ENCODE data around the gene ARAP1. TPM values are rescaled to one million over a fixed set of nuclear protein-coding genes. Genes with fewer than 3 reads are reported as not detected.

ARAP1 gene
- total RNA-seq, 1 donor from 2014 or later = 139 TPM

DNA sequence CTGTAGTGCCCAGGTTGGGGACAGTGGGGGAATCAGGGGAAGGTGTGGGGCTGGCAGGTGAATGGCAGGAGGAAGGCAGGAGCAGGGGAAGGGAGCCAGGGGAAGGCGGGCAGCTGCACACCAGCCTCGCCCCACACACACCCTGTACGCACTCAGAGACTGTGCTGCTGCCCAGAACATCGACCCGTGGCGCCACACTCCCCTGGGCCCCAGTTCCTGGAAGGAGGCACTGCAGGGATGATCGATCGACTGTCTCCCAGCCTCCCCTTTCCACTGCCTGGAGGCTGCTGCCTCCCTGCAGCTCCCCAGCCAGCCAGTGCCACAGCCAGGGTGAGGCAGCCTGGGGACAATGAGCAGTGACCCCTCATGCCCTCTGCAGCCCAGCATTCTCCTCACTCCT, 97.2 kb downstream of the ARAP1 start:
- no peak overlapping the region for H3K4me3 Mint-ChIP-seq

DNA sequence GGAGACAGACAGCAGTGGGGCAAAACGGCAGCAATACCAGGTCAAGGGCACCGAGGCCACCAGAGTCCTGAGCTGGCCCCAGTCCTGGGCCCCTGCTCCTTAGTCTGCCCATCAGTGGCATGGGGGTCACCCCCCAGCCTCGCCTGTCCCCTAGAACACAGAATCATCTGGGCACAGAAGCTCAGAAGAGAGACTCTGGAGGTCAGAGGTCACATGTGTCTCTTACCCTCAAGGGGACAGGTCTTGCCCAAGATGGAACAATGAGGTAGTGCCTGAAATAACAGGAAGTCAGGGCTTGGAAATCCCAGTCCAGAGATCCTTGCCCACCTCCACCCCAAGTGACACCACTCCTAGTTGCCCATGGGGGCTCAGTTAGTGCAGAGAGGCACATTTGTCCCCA, 98.6 kb downstream of the ARAP1 start:
- DNase-seq = no peak
- Mint-ChIP-seq H3K4me3 (no peak overlapping the region), H3K4me1 (no peaks in the 10 kb centered on the region), H3K27me3 (peaks cover 5% of the 10 kb centered on the region), H3K27ac (no peak overlapping the region), H3K9me3 (no peaks in the 10 kb centered on the region), H3K36me3 (ENCODE audit: low read depth) (no peaks in the 10 kb centered on the region)
- ChIA-PET POLR2A (no interaction called here), CTCF (no interaction called here)
- no peak for ATAC-seq (ENCODE audit: low read depth)
- TF ChIP-seq, protein P1, sequence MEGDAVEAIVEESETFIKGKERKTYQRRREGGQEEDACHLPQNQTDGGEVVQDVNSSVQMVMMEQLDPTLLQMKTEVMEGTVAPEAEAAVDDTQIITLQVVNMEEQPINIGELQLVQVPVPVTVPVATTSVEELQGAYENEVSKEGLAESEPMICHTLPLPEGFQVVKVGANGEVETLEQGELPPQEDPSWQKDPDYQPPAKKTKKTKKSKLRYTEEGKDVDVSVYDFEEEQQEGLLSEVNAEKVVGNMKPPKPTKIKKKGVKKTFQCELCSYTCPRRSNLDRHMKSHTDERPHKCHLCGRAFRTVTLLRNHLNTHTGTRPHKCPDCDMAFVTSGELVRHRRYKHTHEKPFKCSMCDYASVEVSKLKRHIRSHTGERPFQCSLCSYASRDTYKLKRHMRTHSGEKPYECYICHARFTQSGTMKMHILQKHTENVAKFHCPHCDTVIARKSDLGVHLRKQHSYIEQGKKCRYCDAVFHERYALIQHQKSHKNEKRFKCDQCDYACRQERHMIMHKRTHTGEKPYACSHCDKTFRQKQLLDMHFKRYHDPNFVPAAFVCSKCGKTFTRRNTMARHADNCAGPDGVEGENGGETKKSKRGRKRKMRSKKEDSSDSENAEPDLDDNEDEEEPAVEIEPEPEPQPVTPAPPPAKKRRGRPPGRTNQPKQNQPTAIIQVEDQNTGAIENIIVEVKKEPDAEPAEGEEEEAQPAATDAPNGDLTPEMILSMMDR (IDR thresholded peaks at IDR 0.05) = no peak
- intact Hi-C loops (cut with micrococcal nuclease) = no loop called here

More for the DNA sequence above, 97.2 kb downstream of the ARAP1 start:
- intact Hi-C loops (cut with micrococcal nuclease) = no loop called here
- Mint-ChIP-seq H3K4me1 (no peaks in the 10 kb centered on the region), H3K36me3 (ENCODE audit: low read depth) (no peaks in the 10 kb centered on the region), H3K9me3 (no peaks in the 10 kb centered on the region), H3K27me3 (peaks cover 11% of the 10 kb centered on the region), H3K27ac (no peak overlapping the region)
- no peak for ATAC-seq (ENCODE audit: low read depth)
- ChIA-PET POLR2A (no interaction called here), CTCF (no interaction called here)
- TF ChIP-seq, protein P1 (IDR thresholded peaks at IDR 0.05) = no peak
- no peak for DNase-seq

DNA sequence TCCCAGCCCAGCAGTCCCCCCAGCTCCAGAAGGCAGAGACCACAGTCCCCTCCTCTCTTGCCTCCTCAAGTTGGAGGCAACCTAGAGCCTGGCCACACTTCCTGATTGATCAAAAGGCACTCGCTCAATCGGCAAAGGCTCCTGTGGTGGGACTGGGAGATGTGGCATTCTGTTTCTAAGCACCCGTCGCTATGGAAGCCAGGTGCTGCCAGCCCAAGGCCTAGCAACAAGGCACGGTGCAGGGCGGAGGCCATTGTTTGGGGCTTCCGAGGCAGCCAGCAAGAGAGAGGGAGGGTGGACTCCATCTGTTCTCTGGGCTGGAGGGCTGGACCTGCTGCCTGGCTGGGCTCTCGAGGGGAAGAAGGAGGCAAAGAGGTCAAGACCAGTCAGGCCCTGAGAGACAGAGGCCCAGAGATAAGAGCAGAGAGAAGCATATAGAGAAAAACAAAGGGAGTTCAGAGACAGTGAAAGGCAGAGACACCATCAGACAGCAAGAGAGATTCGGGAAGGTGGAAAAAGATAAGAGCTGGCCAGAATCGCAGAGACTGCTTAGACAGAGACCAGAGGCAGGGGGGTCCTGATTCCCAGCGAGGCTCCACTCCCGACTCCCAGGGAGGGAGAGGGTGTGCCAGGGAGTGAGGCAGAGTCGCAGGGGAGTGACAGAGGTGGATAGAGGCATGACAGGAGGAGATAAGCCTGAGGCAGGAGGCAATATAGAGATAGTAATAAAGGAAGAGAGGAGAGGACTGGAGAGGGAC, 99.2 kb downstream of the ARAP1 start:
- CTCF ChIA-PET = no interaction called here
- Mint-ChIP-seq H3K27me3 (peaks cover 2% of the 10 kb centered on the region), H3K36me3 (ENCODE audit: low read depth) (no peaks in the 10 kb centered on the region), H3K4me3 (no peak overlapping the region), H3K4me1 (no peaks in the 10 kb centered on the region), H3K9me3 (no peaks in the 10 kb centered on the region), H3K27ac (no peak overlapping the region)
- intact Hi-C loops (cut with micrococcal nuclease) = no loop called here
- no peak for DNase-seq
- no peak for ATAC-seq (ENCODE audit: low read depth)
- POLR2A ChIA-PET = no interaction called here
- TF ChIP-seq, protein P1 (IDR thresholded peaks at IDR 0.05) = no peak

DNA sequence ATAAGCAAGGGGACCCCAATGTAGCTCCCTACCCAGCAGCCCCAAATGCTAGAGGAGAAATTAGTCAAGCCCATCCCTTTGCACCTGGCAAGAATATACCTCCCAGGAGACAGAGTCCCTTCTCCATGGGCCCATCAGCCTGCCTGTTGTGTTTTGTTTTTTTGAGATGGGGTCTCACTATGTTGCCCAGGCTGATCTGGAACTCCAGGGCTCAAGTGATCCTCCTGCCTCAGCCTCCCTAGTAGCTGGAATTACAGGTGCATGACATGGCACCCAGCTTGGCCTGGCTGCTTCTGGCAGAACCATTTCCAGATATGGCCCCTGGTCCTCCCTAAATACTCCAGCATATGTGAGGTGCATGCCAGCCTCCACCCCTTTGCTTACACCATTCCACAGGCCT, 100.1 kb downstream of the ARAP1 start:
- ChIA-PET POLR2A (no interaction called here), CTCF (no interaction called here)
- Mint-ChIP-seq H3K27me3 (peaks cover 2% of the 10 kb centered on the region), H3K27ac (no peak overlapping the region), H3K9me3 (no peaks in the 10 kb centered on the region), H3K4me1 (no peaks in the 10 kb centered on the region), H3K4me3 (no peak overlapping the region), H3K36me3 (ENCODE audit: low read depth) (no peaks in the 10 kb centered on the region)
- TF ChIP-seq, protein P1 (IDR thresholded peaks at IDR 0.05) = no peak
- ATAC-seq (ENCODE audit: low read depth) (no peak), DNase-seq (no peak)
- intact Hi-C loops (cut with micrococcal nuclease) = no loop called here

DNA sequence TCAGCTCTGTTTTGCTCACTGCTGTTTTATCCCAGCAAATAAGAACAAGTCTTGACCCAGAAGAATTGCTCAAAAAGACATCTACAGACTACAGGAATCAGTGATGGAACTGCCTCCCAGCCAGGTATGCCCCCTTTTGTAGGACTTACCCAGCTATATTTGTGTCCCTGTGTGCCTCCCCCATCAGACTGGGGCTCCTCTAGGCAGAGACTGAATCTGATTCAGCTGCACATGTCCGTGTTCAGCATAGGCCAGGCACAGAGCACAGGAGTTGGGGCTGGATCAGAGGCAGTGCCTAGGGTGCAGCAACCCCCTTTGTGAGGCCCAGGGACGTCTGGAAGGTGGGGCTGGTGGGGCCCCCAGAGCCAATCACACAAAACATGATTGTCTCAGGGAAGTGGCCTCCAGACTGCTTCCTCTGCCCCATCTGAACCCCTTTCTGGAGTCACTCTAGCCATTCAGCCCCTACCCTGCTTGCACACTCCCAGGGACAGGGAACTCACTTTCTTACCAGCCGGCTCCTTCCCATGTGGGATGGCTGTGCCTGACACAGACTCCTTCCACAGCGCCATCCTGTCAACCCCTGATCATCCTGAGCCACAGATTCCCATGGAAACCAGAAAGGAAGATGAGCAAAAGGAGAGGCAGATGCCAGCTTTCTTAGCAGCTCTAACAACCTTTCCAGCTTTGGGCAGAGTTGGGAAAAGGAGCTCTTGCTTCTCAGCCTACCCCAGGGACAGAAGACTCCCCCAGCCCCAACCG, 102.8 kb downstream of the ARAP1 start:
- ATAC-seq (ENCODE audit: low read depth) (no peak), DNase-seq (no peak)
- H3K4me3 Mint-ChIP-seq = no peak overlapping the region
- intact Hi-C loops (cut with micrococcal nuclease) = no loop called here
- no peaks in the 10 kb centered on the region for H3K27me3 Mint-ChIP-seq
- TF ChIP-seq, protein P1 (IDR thresholded peaks at IDR 0.05) = no peak
- no peaks in the 10 kb centered on the region for H3K9me3 Mint-ChIP-seq
- H3K36me3 Mint-ChIP-seq (ENCODE audit: low read depth) = no peaks in the 10 kb centered on the region
- no peaks in the 10 kb centered on the region for H3K4me1 Mint-ChIP-seq
- H3K27ac Mint-ChIP-seq = no peak overlapping the region
- ChIA-PET CTCF (no interaction called here), POLR2A (no interaction called here)
